Fibroblast of the aortic adventitia (primary cell): ENCODE results near the gene RASA1. TPM values are rescaled to one million over a fixed set of nuclear protein-coding genes. Genes with fewer than 3 reads are reported as not detected.

Experiments used
- DNase-seq: peaks from one replicate; pipeline ENCODE4 v3.0.0-alpha.2; 2010; ENCODE audit warnings: low read depth
- H3K4me3 ChIP-seq: 2 replicates; pipeline ENCODE4 v1.5.1; 2011; ENCODE audit warnings: low read depth, mild to moderate bottlenecking, control low read depth, low read length, moderate library complexity
- total RNA-seq: library from RNA; depleted of rRNA; stranded (reverse); fragments of >200 nt; gene quantifications from 2 replicates; pipeline ENCODE4 v1.2.3, GENCODE V29; 2012; ENCODE audit warnings: low replicate concordance
- TF ChIP-seq, protein P1 (sequence below): IDR thresholded peaks from 2 replicates; pipeline ENCODE4 v1.5.1; 2011; ENCODE audit warnings: mild to moderate bottlenecking, low read length, control low read depth, inconsistent platforms; ENCODE audit not compliant: insufficient read depth

RASA1 gene
- total RNA-seq, 1 donor = 46.2 TPM

- DNase-seq = no peak
- TF ChIP-seq, protein P1, sequence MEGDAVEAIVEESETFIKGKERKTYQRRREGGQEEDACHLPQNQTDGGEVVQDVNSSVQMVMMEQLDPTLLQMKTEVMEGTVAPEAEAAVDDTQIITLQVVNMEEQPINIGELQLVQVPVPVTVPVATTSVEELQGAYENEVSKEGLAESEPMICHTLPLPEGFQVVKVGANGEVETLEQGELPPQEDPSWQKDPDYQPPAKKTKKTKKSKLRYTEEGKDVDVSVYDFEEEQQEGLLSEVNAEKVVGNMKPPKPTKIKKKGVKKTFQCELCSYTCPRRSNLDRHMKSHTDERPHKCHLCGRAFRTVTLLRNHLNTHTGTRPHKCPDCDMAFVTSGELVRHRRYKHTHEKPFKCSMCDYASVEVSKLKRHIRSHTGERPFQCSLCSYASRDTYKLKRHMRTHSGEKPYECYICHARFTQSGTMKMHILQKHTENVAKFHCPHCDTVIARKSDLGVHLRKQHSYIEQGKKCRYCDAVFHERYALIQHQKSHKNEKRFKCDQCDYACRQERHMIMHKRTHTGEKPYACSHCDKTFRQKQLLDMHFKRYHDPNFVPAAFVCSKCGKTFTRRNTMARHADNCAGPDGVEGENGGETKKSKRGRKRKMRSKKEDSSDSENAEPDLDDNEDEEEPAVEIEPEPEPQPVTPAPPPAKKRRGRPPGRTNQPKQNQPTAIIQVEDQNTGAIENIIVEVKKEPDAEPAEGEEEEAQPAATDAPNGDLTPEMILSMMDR = no peak
- no peak overlapping the region for H3K4me3 ChIP-seq
Measured at GRCh38 chr5:87369431-87369830, 101.7 kb downstream of the RASA1 start.

- no peak for DNase-seq
- TF ChIP-seq, protein P1 = no peak
- no peak overlapping the region for H3K4me3 ChIP-seq
Measured at GRCh38 chr5:87372705-87373104, 105.0 kb downstream of the RASA1 start.

- no peak for DNase-seq
- H3K4me3 ChIP-seq = no peak overlapping the region
- TF ChIP-seq, protein P1 = no peak
Measured at GRCh38 chr5:87382224-87382623, 114.5 kb downstream of the RASA1 start.

DNA sequence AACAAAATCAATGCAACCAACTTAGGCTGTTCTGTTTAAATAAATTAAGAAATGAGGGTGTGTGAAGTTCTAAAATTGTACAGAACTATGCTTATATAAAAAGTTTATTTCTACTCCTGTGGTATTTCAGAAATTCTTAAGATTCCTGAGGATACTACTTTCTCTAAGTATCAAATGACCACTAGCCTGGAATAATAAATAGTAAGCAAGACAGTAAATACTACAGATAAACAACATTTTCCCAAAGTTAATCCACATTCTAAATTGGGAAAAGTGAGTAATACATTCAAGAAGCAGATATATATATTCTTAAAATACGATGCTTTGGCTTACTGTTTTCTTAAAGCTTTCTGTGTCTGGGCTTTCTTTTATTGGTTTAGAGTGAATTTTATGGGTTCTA is 115.5 kb downstream of the RASA1 start:
- TF ChIP-seq, protein P1 = no peak
- DNase-seq = no peak
- H3K4me3 ChIP-seq = no peak overlapping the region

DNA sequence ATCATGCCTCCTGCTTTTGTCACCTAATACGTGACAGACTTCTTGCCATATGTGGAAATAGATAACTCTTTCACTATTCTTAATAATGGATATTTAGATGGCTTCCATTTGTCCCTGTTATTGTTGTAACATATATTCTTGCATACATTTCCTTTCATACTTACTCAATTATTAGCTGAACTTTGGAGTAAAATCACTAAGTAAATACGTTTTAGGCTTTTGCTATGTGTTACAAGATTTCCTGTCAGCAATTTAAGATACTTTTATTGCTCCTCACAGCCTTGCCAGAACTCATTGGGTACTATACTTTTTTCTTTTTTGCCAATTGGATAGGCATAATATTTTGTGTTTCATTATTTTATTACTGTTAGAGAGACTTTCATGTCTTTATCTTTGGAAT is 118.1 kb downstream of the RASA1 start:
- no peak overlapping the region for H3K4me3 ChIP-seq
- TF ChIP-seq, protein P1 = no peak
- no peak for DNase-seq

DNA sequence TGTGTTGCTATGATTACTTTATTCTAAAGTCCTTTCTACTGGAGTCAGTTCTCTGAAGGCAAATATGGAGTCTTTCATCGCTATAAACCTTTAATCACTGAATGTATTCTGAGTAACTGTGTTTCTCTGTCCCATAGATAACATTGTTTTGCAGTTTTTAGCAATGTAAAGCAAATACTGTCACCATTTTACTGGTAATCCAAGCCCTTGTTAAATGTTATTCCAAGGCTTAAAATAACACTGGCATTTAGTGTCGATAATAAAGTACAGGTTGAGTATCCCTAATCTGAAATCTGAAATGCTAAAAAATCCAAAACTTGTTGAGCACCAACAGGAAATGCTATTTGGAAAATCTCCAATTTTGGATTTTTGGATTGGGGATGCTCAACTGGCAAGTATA is 120.4 kb downstream of the RASA1 start:
- no peak overlapping the region for H3K4me3 ChIP-seq

More for the DNA sequence above, 120.4 kb downstream of the RASA1 start:
- DNase-seq = no peak
- TF ChIP-seq, protein P1 = no peak
